OCI-LY1 (cell line): ENCODE measurements around the gene RELCH.

Experiments used
- EZH2 ChIP-seq: fragments of 200-600 bp; sonication (generic), shearing (Covaris generic); IDR thresholded peaks from 2 replicates; pipeline ENCODE4 v1.8.0; 2017; ENCODE audit warnings: borderline replicate concordance, mixed run types, mild to moderate bottlenecking, antibody characterized with exemption, low read length, moderate library complexity, mixed read lengths
- TF ChIP-seq, protein P1 (sequence below): fragments of 200-600 bp; sonication (generic), shearing (Covaris generic); IDR thresholded peaks from 2 replicates; pipeline ENCODE4 v1.5.1; 2017; ENCODE audit warnings: mild to moderate bottlenecking, antibody characterized with exemption, low read length, moderate library complexity, mixed read lengths

DNA sequence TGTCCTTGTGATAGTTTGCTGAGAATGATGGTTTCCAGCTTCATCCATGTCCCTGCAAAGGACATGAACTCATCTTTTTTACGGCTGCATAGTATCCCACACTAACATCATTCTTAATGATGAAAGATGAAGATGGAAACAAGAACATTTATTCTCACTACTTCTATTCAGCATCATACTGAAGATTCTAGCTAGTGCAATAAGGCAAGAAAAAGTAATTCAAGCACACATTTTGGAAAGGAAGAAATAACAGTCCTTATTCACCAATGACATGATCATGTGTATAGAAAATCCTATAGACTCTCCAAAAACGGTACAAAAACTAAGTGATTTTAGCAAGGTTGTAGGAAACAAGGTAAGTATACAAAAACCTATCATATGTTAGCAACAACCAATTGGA is 37.2 kb downstream of the RELCH start:
- TF ChIP-seq EZH2 = no peak
- TF ChIP-seq, protein P1, sequence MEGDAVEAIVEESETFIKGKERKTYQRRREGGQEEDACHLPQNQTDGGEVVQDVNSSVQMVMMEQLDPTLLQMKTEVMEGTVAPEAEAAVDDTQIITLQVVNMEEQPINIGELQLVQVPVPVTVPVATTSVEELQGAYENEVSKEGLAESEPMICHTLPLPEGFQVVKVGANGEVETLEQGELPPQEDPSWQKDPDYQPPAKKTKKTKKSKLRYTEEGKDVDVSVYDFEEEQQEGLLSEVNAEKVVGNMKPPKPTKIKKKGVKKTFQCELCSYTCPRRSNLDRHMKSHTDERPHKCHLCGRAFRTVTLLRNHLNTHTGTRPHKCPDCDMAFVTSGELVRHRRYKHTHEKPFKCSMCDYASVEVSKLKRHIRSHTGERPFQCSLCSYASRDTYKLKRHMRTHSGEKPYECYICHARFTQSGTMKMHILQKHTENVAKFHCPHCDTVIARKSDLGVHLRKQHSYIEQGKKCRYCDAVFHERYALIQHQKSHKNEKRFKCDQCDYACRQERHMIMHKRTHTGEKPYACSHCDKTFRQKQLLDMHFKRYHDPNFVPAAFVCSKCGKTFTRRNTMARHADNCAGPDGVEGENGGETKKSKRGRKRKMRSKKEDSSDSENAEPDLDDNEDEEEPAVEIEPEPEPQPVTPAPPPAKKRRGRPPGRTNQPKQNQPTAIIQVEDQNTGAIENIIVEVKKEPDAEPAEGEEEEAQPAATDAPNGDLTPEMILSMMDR = no peak
